Fibroblast of pulmonary artery (primary cell): ENCODE data around the gene LRRC26.

ENCODE experiments used
- DNase-seq: peaks from one replicate; pipeline ENCODE4 v3.0.0-alpha.2; 2010; ENCODE audit warnings: low read depth
- H3K4me3 ChIP-seq: replicated peaks from 2 replicates; pipeline ENCODE4 v1.5.1; 2011; ENCODE audit warnings: low read depth, mild to moderate bottlenecking, control low read depth, low read length, moderate library complexity
- CTCF ChIP-seq: IDR thresholded peaks from 2 replicates; pipeline ENCODE4 v1.5.1; 2011; ENCODE audit warnings: mild to moderate bottlenecking, control low read depth, low read length, inconsistent platforms; ENCODE audit errors: missing control alignments

The LRRC26 gene

GRCh38 chr9:137214620-137215019 is 44.8 kb upstream of the LRRC26 start:
- TF ChIP-seq CTCF, result no peak
- DNase-seq, result no peak
- no peak overlapping the region for H3K4me3 ChIP-seq

- peak; percentile 10 for TF ChIP-seq CTCF
- H3K4me3 ChIP-seq, result no peak overlapping the region
- no peak for DNase-seq
These were observed 43.6 kb upstream of the LRRC26 start for GRCh38 chr9:137213160-137214060.

GRCh38 chr9:137212520-137212919 is 42.7 kb upstream of the LRRC26 start:
- no peak overlapping the region for H3K4me3 ChIP-seq
- TF ChIP-seq CTCF, result no peak
- no peak for DNase-seq

GRCh38 chr9:137211532-137211931 is 41.7 kb upstream of the LRRC26 start:
- DNase-seq, result no peak
- TF ChIP-seq CTCF, result no peak
- no peak overlapping the region for H3K4me3 ChIP-seq

GRCh38 chr9:137206602-137207001 is 36.8 kb upstream of the LRRC26 start:
- no peak for TF ChIP-seq CTCF
- H3K4me3 ChIP-seq, result peak overlapping the region; percentile 91
- DNase-seq, result no peak

GRCh38 chr9:137205126-137206069 is 35.5 kb upstream of the LRRC26 start, which contains the start of the genes NDOR1 and TMEM203:
Gene NDOR1 (plus strand): TSS chr9:137205700. CDS start chr9:137205778, 78 bp downstream.
Gene TMEM203 (minus strand): TSS chr9:137205648. CDS start chr9:137205414, 234 bp downstream.
- TF ChIP-seq CTCF, result no peak
- H3K4me3 ChIP-seq, result peak within 1 kb of the TSS; percentile 91
- peak; percentile 80 for DNase-seq
